Peyer's patch (tissue), 4 donors: ENCODE measurements around the gene ARV1. TPM values are rescaled to one million over a fixed set of nuclear protein-coding genes. Genes with fewer than 3 reads are reported as not detected.

Experiments used
- DNase-seq, 3 donors: peaks; one replicate each; pipeline ENCODE4 v3.0.0-alpha.2; 2017 to 2019
- H3K27ac ChIP-seq, 4 donors: fragments of 200-600 bp; sonication (generic); one replicate each; pipeline ENCODE4 v1.5.1; 2016 to 2019
- H3K27me3 ChIP-seq, 2 donors: fragments of 200-600 bp; sonication (generic); one replicate each; pipeline ENCODE4 v1.5.1; 2019
- H3K36me3 ChIP-seq, 3 donors: fragments of 200-600 bp; sonication (generic); one replicate each; pipeline ENCODE4 v1.5.1; 2016 to 2019
- H3K4me1 ChIP-seq, 4 donors: fragments of 200-600 bp; sonication (generic); one replicate each; pipeline ENCODE4 v1.5.1; 2016 to 2019
- H3K4me3 ChIP-seq, 4 donors: fragments of 200-600 bp; sonication (generic); 1 replicate in 3 of 4; 2 replicates in 1 of 4; pipeline ENCODE4 v1.5.1; 2016 to 2019; ENCODE audit warnings: mild to moderate bottlenecking in 1 of 4
- H3K9me3 ChIP-seq, 4 donors: fragments of 200-600 bp; sonication (generic); one replicate each; pipeline ENCODE4 v1.5.1; 2016 to 2019; ENCODE audit warnings: mild to moderate bottlenecking in 1 of 4
- POLR2A ChIP-seq, 2 donors: fragments of 450-650 bp; IDR thresholded peaks; one replicate each; pipeline ENCODE4 v1.5.1; 2017; ENCODE audit warnings: antibody characterized with exemption in 2 of 2, mild to moderate bottlenecking in 2 of 2, moderate library complexity in 2 of 2
- total RNA-seq, 4 donors: library from RNA; depleted of rRNA; stranded (reverse); fragments of >200 nt; gene quantifications; one replicate each; pipeline ENCODE4 v1.1.0, GENCODE V29; 2016
- TF ChIP-seq, protein P1 (sequence below), 6 experiments: fragments of 450-650 bp in 4 of 6; fragments of 200-600 bp in 2 of 6; sonication (generic) in 1 of 6; IDR thresholded peaks; one replicate each; pipeline ENCODE4 v1.5.1; 2017 to 2019; ENCODE audit warnings: antibody characterized with exemption in 6 of 6, mild to moderate bottlenecking in 3 of 6, moderate library complexity in 1 of 6

The ARV1 gene
- 10 to 100 TPM; 13.2 to 28.9 (median 21.0) TPM for total RNA-seq

- Histone ChIP-seq H3K27me3 (no peaks in the 10 kb centered on the region), H3K4me1 (peaks cover 0 to 39% (median 2%) of the 10 kb centered on the region in 4 donors), H3K9me3 (no peaks in the 10 kb centered on the region), H3K36me3 (no peaks in the 10 kb centered on the region), H3K27ac (peak within 1 kb of the TSS; percentile 57 to 97 (median 68)), H3K4me3 (peak within 1 kb of the TSS; percentile 73 to 99 (median 96))
- DNase-seq: peak; percentile 98 to 99 (median 99)
- peak; percentile 61 to 84 for TF ChIP-seq POLR2A (IDR thresholded peaks at IDR 0.05)
- TF ChIP-seq, protein P1, sequence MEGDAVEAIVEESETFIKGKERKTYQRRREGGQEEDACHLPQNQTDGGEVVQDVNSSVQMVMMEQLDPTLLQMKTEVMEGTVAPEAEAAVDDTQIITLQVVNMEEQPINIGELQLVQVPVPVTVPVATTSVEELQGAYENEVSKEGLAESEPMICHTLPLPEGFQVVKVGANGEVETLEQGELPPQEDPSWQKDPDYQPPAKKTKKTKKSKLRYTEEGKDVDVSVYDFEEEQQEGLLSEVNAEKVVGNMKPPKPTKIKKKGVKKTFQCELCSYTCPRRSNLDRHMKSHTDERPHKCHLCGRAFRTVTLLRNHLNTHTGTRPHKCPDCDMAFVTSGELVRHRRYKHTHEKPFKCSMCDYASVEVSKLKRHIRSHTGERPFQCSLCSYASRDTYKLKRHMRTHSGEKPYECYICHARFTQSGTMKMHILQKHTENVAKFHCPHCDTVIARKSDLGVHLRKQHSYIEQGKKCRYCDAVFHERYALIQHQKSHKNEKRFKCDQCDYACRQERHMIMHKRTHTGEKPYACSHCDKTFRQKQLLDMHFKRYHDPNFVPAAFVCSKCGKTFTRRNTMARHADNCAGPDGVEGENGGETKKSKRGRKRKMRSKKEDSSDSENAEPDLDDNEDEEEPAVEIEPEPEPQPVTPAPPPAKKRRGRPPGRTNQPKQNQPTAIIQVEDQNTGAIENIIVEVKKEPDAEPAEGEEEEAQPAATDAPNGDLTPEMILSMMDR (IDR thresholded peaks at IDR 0.05): peak; percentile 5 to 57 (median 40)
Observed at GRCh38 chr1:230978491-230979388, at the start of gene ARV1, which contains the start of gene TTC13. TSS of gene ARV1 (plus strand) at chr1:230979094. CDS start at chr1:230979106, 12 bp downstream. TSS of gene TTC13 (minus strand) at chr1:230978861. CDS start at chr1:230978830, 31 bp downstream.

GRCh38 chr1:230930986-230931385 lies 47.9 kb upstream of the ARV1 start:
- H3K9me3 ChIP-seq: no peaks in the 10 kb centered on the region
- H3K27ac ChIP-seq: no peak overlapping the region
- H3K4me1 ChIP-seq: no peaks in the 10 kb centered on the region
- DNase-seq: no peak
- no peak for TF ChIP-seq POLR2A (IDR thresholded peaks at IDR 0.05)
- no peak overlapping the region for H3K4me3 ChIP-seq
- H3K36me3 ChIP-seq: peaks cover 0 to 44% (median 0%) of the 10 kb centered on the region in 3 donors
- H3K27me3 ChIP-seq: no peaks in the 10 kb centered on the region

GRCh38 chr1:230935852-230936251 lies 43.0 kb upstream of the ARV1 start:
- DNase-seq: no peak
- no peaks in the 10 kb centered on the region for H3K4me1 ChIP-seq
- no peaks in the 10 kb centered on the region for H3K27me3 ChIP-seq
- TF ChIP-seq, protein P1 (IDR thresholded peaks at IDR 0.05): no peak
- TF ChIP-seq POLR2A (IDR thresholded peaks at IDR 0.05): no peak
- H3K27ac ChIP-seq: no peak overlapping the region
- H3K36me3 ChIP-seq: peaks cover 0 to 19% (median 0%) of the 10 kb centered on the region in 3 donors
- no peak overlapping the region for H3K4me3 ChIP-seq
- H3K9me3 ChIP-seq: no peaks in the 10 kb centered on the region

GRCh38 chr1:230936475-230936874 lies 42.4 kb upstream of the ARV1 start:
- peaks cover 0 to 17% (median 0%) of the 10 kb centered on the region in 3 donors for H3K36me3 ChIP-seq
- no peaks in the 10 kb centered on the region for H3K27me3 ChIP-seq
- DNase-seq: no peak
- no peak overlapping the region for H3K4me3 ChIP-seq
- no peak overlapping the region for H3K27ac ChIP-seq
- H3K4me1 ChIP-seq: no peaks in the 10 kb centered on the region
- H3K9me3 ChIP-seq: no peaks in the 10 kb centered on the region
- TF ChIP-seq, protein P1 (IDR thresholded peaks at IDR 0.05): no peak
- TF ChIP-seq POLR2A (IDR thresholded peaks at IDR 0.05): no peak

- Histone ChIP-seq H3K4me1 (no peaks in the 10 kb centered on the region), H3K9me3 (no peaks in the 10 kb centered on the region), H3K27ac (no peak overlapping the region), H3K4me3 (no peak overlapping the region), H3K36me3 (peaks cover 0 to 11% (median 0%) of the 10 kb centered on the region in 3 donors), H3K27me3 (no peaks in the 10 kb centered on the region)
- no peak for DNase-seq
- no peak for TF ChIP-seq POLR2A (IDR thresholded peaks at IDR 0.05)
- TF ChIP-seq, protein P1 (IDR thresholded peaks at IDR 0.05): no peak
Observed at GRCh38 chr1:230937371-230937770, 41.5 kb upstream of the ARV1 start.

GRCh38 chr1:230938924-230939368 lies 39.9 kb upstream of the ARV1 start:
- H3K9me3 ChIP-seq: no peaks in the 10 kb centered on the region
- DNase-seq: no peak
- H3K4me3 ChIP-seq: no peak overlapping the region
- H3K27me3 ChIP-seq: no peaks in the 10 kb centered on the region
- H3K27ac ChIP-seq: no peak overlapping the region
- TF ChIP-seq, protein P1 (IDR thresholded peaks at IDR 0.05): no peak
- TF ChIP-seq POLR2A (IDR thresholded peaks at IDR 0.05): no peak
- no peaks in the 10 kb centered on the region for H3K4me1 ChIP-seq
- H3K36me3 ChIP-seq: peaks cover 0 to 2% (median 0%) of the 10 kb centered on the region in 3 donors
